HepG2 (cell line): ENCODE data around the gene PLD4. TPM values are rescaled to one million over a fixed set of nuclear protein-coding genes. Genes with fewer than 3 reads are reported as not detected.

ENCODE experiments used
- ATAC-seq: fragments of 200-7000 bp; cut with Tn5 transposase; 3 replicates; pipeline ENCODE4 v1.9.1; 2020; ENCODE audit warnings: mild to moderate bottlenecking, moderate library complexity
- BruUV-seq: library from RNA; stranded (reverse); fragments of 400-500 nt; replicated peaks from 2 replicates; lab custom pipeline; 2021; lab: Mats Ljungman, UMichigan
- CTCF ChIA-PET: fragments of 300-600 bp; formaldehyde crosslinking; extraction: SDS; loops from one replicate; lab custom pipeline; 2021; ENCODE audit warnings: low total read pairs, inconsistent platforms, low intra/inter-chr PET ratio; lab: Yijun Ruan, JAX
- POLR2A ChIA-PET: fragments of 350-600 bp; sonication (Branson Sonifier 250); formaldehyde crosslinking; loops from one replicate; lab custom pipeline; 2020; ENCODE audit warnings: antibody characterized with exemption, inconsistent platforms; lab: Yijun Ruan, JAX
- DNase-seq: peaks from one replicate; pipeline ENCODE4 v3.0.0-alpha.2; 2015; ENCODE audit warnings: low spot score
- FAIRE-seq: peaks from 3 replicates; lab custom pipeline; 2011; peaks lifted over from hg19 to GRCh38; lab: Jason Lieb, UNC
- H2AFZ ChIP-seq: one replicate; pipeline ENCODE4 v1.6.1; 2011; ENCODE audit warnings: low read length, inconsistent platforms
- H3K27ac ChIP-seq: fragments of 300-600 bp; 3 replicates; pipeline ENCODE4 v1.8.0; 2011; ENCODE audit warnings: mixed run types, mild to moderate bottlenecking, mixed read lengths, low read length, inconsistent platforms; ENCODE audit not compliant: insufficient read depth; ENCODE audit errors: extremely low read length
- H3K27me3 ChIP-seq, 2 experiments: fragments of 200-600 bp in 1 of 2; 2 replicates in 1 of 2; 3 replicates in 1 of 2; pipeline versions ENCODE4 v1.6.0 to v1.8.0; 2011; ENCODE audit warnings: low read length in 2 of 2, mild to moderate bottlenecking in 2 of 2, moderate library complexity in 2 of 2, inconsistent platforms in 1 of 2; ENCODE audit not compliant: insufficient read depth in 2 of 2, control insufficient read depth in 1 of 2
- H3K36me3 ChIP-seq, 2 experiments: fragments of 200-600 bp in 1 of 2; replicated peaks in 1 of 2; 2 replicates in 1 of 2; 3 replicates in 1 of 2; pipeline versions ENCODE4 v1.5.1 to v1.8.0; 2011; ENCODE audit warnings: low read length in 2 of 2, inconsistent platforms in 1 of 2; ENCODE audit not compliant: insufficient read depth in 2 of 2, control insufficient read depth in 1 of 2
- H3K4me1 ChIP-seq: 2 replicates; pipeline ENCODE4 v1.5.1; 2012; ENCODE audit warnings: low read length, inconsistent platforms; ENCODE audit not compliant: insufficient read depth
- H3K4me2 ChIP-seq: 2 replicates; pipeline ENCODE4 v1.6.0; 2011; ENCODE audit warnings: low read depth, low read length, inconsistent platforms
- H3K4me3 ChIP-seq, 3 experiments: fragments of 200-600 bp in 1 of 3; sonication (generic), shearing (Covaris generic) in 1 of 3; replicated peaks in 1 of 3; 2 replicates each; pipeline ENCODE4 v1.5.1; 2011 to 2016; ENCODE audit warnings: low read length in 3 of 3, inconsistent platforms in 2 of 3, low read depth in 2 of 3, mild to moderate bottlenecking in 2 of 3, control low read depth in 1 of 3, mixed read lengths in 1 of 3; ENCODE audit not compliant: insufficient read depth in 1 of 3
- H3K79me2 ChIP-seq: one replicate; pipeline ENCODE4 v1.6.1; 2011; ENCODE audit warnings: low read length, inconsistent platforms; ENCODE audit not compliant: insufficient read depth
- H3K9ac ChIP-seq: 2 replicates; pipeline ENCODE4 v1.6.0; 2011; ENCODE audit warnings: mild to moderate bottlenecking, low read depth, low read length, inconsistent platforms; ENCODE audit not compliant: insufficient read depth
- H3K9me3 ChIP-seq: 2 replicates; pipeline ENCODE4 v1.5.1; 2012; ENCODE audit warnings: mild to moderate bottlenecking, low read length
- H4K20me1 ChIP-seq: 2 replicates; pipeline ENCODE4 v1.6.0; 2011; ENCODE audit warnings: inconsistent platforms, mild to moderate bottlenecking, low read length, moderate library complexity; ENCODE audit not compliant: insufficient read depth
- ADNP ChIP-seq: sonication (generic); formaldehyde crosslinking; IDR thresholded peaks from 2 replicates; pipeline ENCODE4 v1.4.0; 2020; ENCODE audit warnings: missing genetic modification reagents
- CTCF ChIP-seq: sonication (generic); formaldehyde crosslinking; IDR thresholded peaks from 2 replicates; pipeline ENCODE4 v1.5.0; 2020; ENCODE audit warnings: mild to moderate bottlenecking, missing genetic modification reagents, moderate library complexity
- EZH2 ChIP-seq: conservative IDR thresholded peaks from 2 replicates; pipeline ENCODE4 v1.6.1; 2012; ENCODE audit warnings: mild to moderate bottlenecking, low read depth, low read length, moderate library complexity
- FOXJ3 ChIP-seq: sonication (generic); formaldehyde crosslinking; IDR thresholded peaks from 2 replicates; pipeline ENCODE4 v1.4.0; 2020; ENCODE audit warnings: missing genetic modification reagents, mild to moderate bottlenecking, borderline replicate concordance
- HDAC2 ChIP-seq: sonication (generic); formaldehyde crosslinking; IDR thresholded peaks from 2 replicates; pipeline ENCODE4 v1.4.0; 2020; ENCODE audit warnings: missing genetic modification reagents
- MLLT10 ChIP-seq: sonication (generic); formaldehyde crosslinking; IDR thresholded peaks from 2 replicates; pipeline ENCODE4 v1.4.0; 2020; ENCODE audit warnings: missing genetic modification reagents
- MTF2 ChIP-seq: sonication (generic); formaldehyde crosslinking; IDR thresholded peaks from 2 replicates; pipeline ENCODE4 v1.5.0; 2020; ENCODE audit warnings: missing genetic modification reagents, borderline replicate concordance
- NFE2L1 ChIP-seq: sonication (generic); formaldehyde crosslinking; IDR thresholded peaks from 2 replicates; pipeline ENCODE4 v1.4.0; 2020; ENCODE audit warnings: missing genetic modification reagents, mild to moderate bottlenecking, borderline replicate concordance
- NFYB ChIP-seq: sonication (generic); formaldehyde crosslinking; IDR thresholded peaks from 2 replicates; pipeline ENCODE4 v1.4.0; 2020; ENCODE audit warnings: missing genetic modification reagents
- STAG1 ChIP-seq: sonication (generic); formaldehyde crosslinking; IDR thresholded peaks from 2 replicates; pipeline ENCODE4 v1.4.0; 2020; ENCODE audit warnings: missing genetic modification reagents
- ZNF484 ChIP-seq: sonication (generic); formaldehyde crosslinking; IDR thresholded peaks from 2 replicates; pipeline ENCODE4 v1.5.1; 2020; ENCODE audit warnings: mild to moderate bottlenecking, low read depth, missing genetic modification reagents, borderline replicate concordance
- ZNF510 ChIP-seq: sonication (generic); formaldehyde crosslinking; IDR thresholded peaks from 2 replicates; pipeline ENCODE4 v1.4.0; 2020; ENCODE audit warnings: low read depth, mild to moderate bottlenecking, missing genetic modification reagents
- ZNF770 ChIP-seq: sonication (generic); formaldehyde crosslinking; IDR thresholded peaks from 2 replicates; pipeline ENCODE4 v1.5.0; 2020; ENCODE audit warnings: mild to moderate bottlenecking, missing genetic modification reagents
- WGBS: methylation state at CpG from one replicate; pipeline ENCODE4 v1.1.6; 2017; ENCODE audit warnings: low lambda C conversion rate; 5-methylcytosine and 5-hydroxymethylcytosine counted together
- in situ Hi-C: cut with HindIII; loops from 2 replicates; pipeline ENCODE4 v1.10.0; 2017; ENCODE audit warnings: low pct_unique_long_range_greater_than_20kb; ENCODE audit not compliant: extremely low pct_ligation_motif_present
- intact Hi-C: fragments of 100-400 bp; cut with micrococcal nuclease; formaldehyde crosslinking; loops from one replicate; pipeline ENCODE4 v1.10.0; 2022; ENCODE audit not compliant: unreplicated experiment
- polyA plus RNA-seq, 8 experiments: library from polyadenylated mRNA; depleted of rRNA in 3 of 8; stranded (reverse) in 7 of 8; unstranded in 1 of 8; fragments of >200 nt; fragmentation: Illumina TruSeq in 4 of 8; extraction: Trizol in 4 of 8; gene quantifications; 2 replicates each; pipeline versions ENCODE4 v1.2.1 to v1.2.3, GENCODE V29; 2011 to 2016; ENCODE audit warnings: low read depth in 4 of 8, missing spikeins in 1 of 8, mixed read lengths in 1 of 8; ENCODE audit not compliant: insufficient read depth in 1 of 8
- total RNA-seq, 5 experiments: library from RNA; depleted of rRNA; stranded (reverse); fragments of >200 nt; fragmentation: Illumina TruSeq; extraction: Trizol; gene quantifications; 2 replicates each; pipeline ENCODE4 v1.2.3, GENCODE V29; 2016; ENCODE audit warnings: low read depth in 1 of 5

PLD4 gene
- total and polyA plus RNA-seq, 2 of the 13 experiments (the other 11 are each of a cell fraction or from before 2014, with no cell fraction given) = not detected

GRCh38 chr14:104968153-104968527, 43.5 kb downstream of the PLD4 start:
- DNase-seq (no peak), FAIRE-seq (no peak), ATAC-seq (peak; percentile 23)
- WGBS = 4% methylated on average over 8 of the region's 12 CpGs
- Histone ChIP-seq H3K4me3 (peak overlapping the region; percentile 13 to 63 (median 24); a peak in 4 of 6 replicates), H3K9ac (no peak overlapping the region), H2AFZ (no peak overlapping the region), H4K20me1 (no peaks in the 10 kb centered on the region), H3K9me3 (no peaks in the 10 kb centered on the region), H3K79me2 (no peaks in the 10 kb centered on the region), H3K36me3 (no peaks in the 10 kb centered on the region), H3K4me2 (peak overlapping the region; percentile 56), H3K4me1 (peaks cover 24% of the 10 kb centered on the region; the same call in 1 of the 2 replicates), H3K27ac (no peak overlapping the region), H3K27me3 (peaks cover 16 to 83% of the 10 kb centered on the region in 2 experiments)
- POLR2A ChIA-PET = no interaction called here
- intact Hi-C loops (no loop called here), in situ Hi-C loops (no loop called here)
- CTCF ChIA-PET = interaction anchor here (1.1 kb wide), 1 partner anchor 78 kb away, joined by 4 read pairs; no protein-coding TSS in a partner anchor
- TF ChIP-seq EZH2 = 0 out of 2 replicates have a peak, but pooled peaks have one; percentile 15
- no peak for TF ChIP-seq NFE2L1 (CRISPR knock-in tag)
- TF ChIP-seq ZNF770 (CRISPR knock-in tag) = peak; percentile 8; the same call in 1 of the 2 replicates
- no TSS peak for BruUV-seq

- peaks cover 17 to 90% of the 10 kb centered on the region in 2 experiments for H3K27me3 ChIP-seq
- in situ Hi-C loops = no loop called here
- H3K9me3 ChIP-seq = no peaks in the 10 kb centered on the region
- H2AFZ ChIP-seq = no peak overlapping the region
- ATAC-seq = peak; percentile 32
- CTCF ChIA-PET = interaction anchor here (1.0 kb wide), 1 partner anchor 72 kb away, joined by 3 read pairs; no protein-coding TSS in a partner anchor
- H3K27ac ChIP-seq = no peak overlapping the region
- no peak overlapping the region for H3K9ac ChIP-seq
- POLR2A ChIA-PET = no interaction called here
- BruUV-seq = no TSS peak
- H4K20me1 ChIP-seq = no peaks in the 10 kb centered on the region
- peaks cover 24% of the 10 kb centered on the region; the same call in 1 of the 2 replicates for H3K4me1 ChIP-seq
- H3K4me2 ChIP-seq = no peak overlapping the region; the same call in 1 of the 2 replicates
- no peaks in the 10 kb centered on the region for H3K36me3 ChIP-seq
- no peak overlapping the region for H3K4me3 ChIP-seq
- WGBS = 20% methylated on average over 1 of the region's 21 CpGs
- no peak for DNase-seq
- no peak for FAIRE-seq
- no peaks in the 10 kb centered on the region for H3K79me2 ChIP-seq
- intact Hi-C loops = no loop called here
- no peak for TF ChIP-seq FOXJ3
- no peak for TF ChIP-seq MLLT10 (CRISPR knock-in tag)
- TF ChIP-seq EZH2 = peak; percentile 54; the same call in 1 of the 2 replicates
- TF ChIP-seq MTF2 = no peak
- TF ChIP-seq NFYB = no peak
- TF ChIP-seq ZNF484 = no peak
- no peak for TF ChIP-seq ADNP (CRISPR knock-in tag)
- no peak for TF ChIP-seq ZNF510 (CRISPR knock-in tag)
- TF ChIP-seq HDAC2 (CRISPR knock-in tag) = no peak
- peak; percentile 62 for TF ChIP-seq CTCF (CRISPR knock-in tag)
- TF ChIP-seq STAG1 (CRISPR knock-in tag) = peak; percentile 49
Measured at GRCh38 chr14:104968541-104969401, 44.1 kb downstream of the PLD4 start.
